GM23338 (cell line): ENCODE results near the gene FGF1. TPM values are rescaled to one million over a fixed set of nuclear protein-coding genes. Genes with fewer than 3 reads are reported as not detected.
A peak's percentile ranks its signal among the peaks of the same experiment; 100 is the strongest.

Experiments
- ATAC-seq: fragments of 200-7000 bp; cut with Tn5 transposase; 3 replicates; pipeline ENCODE4 v1.9.1; 2020
- DNase-seq: peaks from one replicate; pipeline ENCODE4 v3.0.0-alpha.2; 2015; ENCODE audit warnings: low spot score
- H2AFZ ChIP-seq: fragments of 200-600 bp; sonication (generic); 2 replicates; pipeline ENCODE4 v1.8.0; 2016; ENCODE audit warnings: antibody characterized with exemption, mild to moderate bottlenecking, moderate library complexity
- H3F3A ChIP-seq: fragments of 200-600 bp; sonication (generic); replicated peaks from 2 replicates; pipeline ENCODE4 v1.8.0; 2017; ENCODE audit warnings: antibody characterized with exemption, mixed run types, low read depth
- H3K27ac ChIP-seq: fragments of 200-600 bp; sonication (generic); 2 replicates; pipeline ENCODE4 v1.6.1; 2016; ENCODE audit warnings: low read depth
- H3K27me3 ChIP-seq: fragments of 200-600 bp; sonication (generic); 2 replicates; pipeline ENCODE4 v1.8.0; 2016; ENCODE audit warnings: mild to moderate bottlenecking, mixed run types, moderate library complexity; ENCODE audit not compliant: insufficient read depth
- H3K36me3 ChIP-seq: fragments of 200-600 bp; sonication (generic); 2 replicates; pipeline ENCODE4 v1.8.0; 2016; ENCODE audit warnings: mild to moderate bottlenecking; ENCODE audit not compliant: insufficient read depth
- H3K4me1 ChIP-seq: fragments of 200-600 bp; sonication (generic); 2 replicates; pipeline ENCODE4 v1.8.0; 2016; ENCODE audit warnings: mild to moderate bottlenecking, moderate library complexity; ENCODE audit not compliant: insufficient read depth
- H3K4me2 ChIP-seq: fragments of 200-600 bp; sonication (generic); 2 replicates; pipeline ENCODE4 v1.7.1; 2017; ENCODE audit warnings: mixed run types
- H3K4me3 ChIP-seq: fragments of 200-600 bp; sonication (generic); 2 replicates; pipeline ENCODE4 v1.6.1; 2016; ENCODE audit warnings: mixed run types
- H3K79me2 ChIP-seq: fragments of 200-600 bp; sonication (generic); replicated peaks from 2 replicates; pipeline ENCODE4 v1.8.0; 2017; ENCODE audit warnings: mild to moderate bottlenecking; ENCODE audit not compliant: insufficient read depth
- H3K9me2 ChIP-seq: fragments of 200-600 bp; sonication (generic); 2 replicates; pipeline ENCODE4 v1.8.0; 2017; ENCODE audit not compliant: insufficient read depth
- H4K20me1 ChIP-seq: fragments of 200-600 bp; sonication (generic); replicated peaks from 2 replicates; pipeline ENCODE4 v1.8.0; 2017; ENCODE audit warnings: mild to moderate bottlenecking; ENCODE audit not compliant: insufficient read depth
- H3K27ac Mint-ChIP-seq: 2 replicates; pipeline ENCODE4 v1.8.0; 2020; ENCODE audit warnings: inconsistent platforms, mild to moderate bottlenecking, moderate library complexity, mixed read lengths
- H3K27me3 Mint-ChIP-seq: 3 replicates; pipeline ENCODE4 v1.8.0; 2022; ENCODE audit warnings: low read depth, mild to moderate bottlenecking, moderate library complexity, mixed read lengths, inconsistent platforms; ENCODE audit not compliant: insufficient read depth, poor library complexity
- H3K36me3 Mint-ChIP-seq: 3 replicates; pipeline ENCODE4 v1.8.0; 2021; ENCODE audit warnings: low read depth, mild to moderate bottlenecking, inconsistent platforms, moderate library complexity, mixed read lengths
- H3K4me1 Mint-ChIP-seq: 3 replicates; pipeline ENCODE4 v1.8.0; 2020; ENCODE audit warnings: mild to moderate bottlenecking, inconsistent platforms, mixed read lengths
- H3K4me3 Mint-ChIP-seq: 3 replicates; pipeline ENCODE4 v1.8.0; 2021; ENCODE audit warnings: moderate library complexity, mild to moderate bottlenecking, inconsistent platforms, mixed read lengths
- H3K9me3 Mint-ChIP-seq: 3 replicates; pipeline ENCODE4 v1.8.0; 2020; ENCODE audit warnings: moderate library complexity, mild to moderate bottlenecking, inconsistent platforms, mixed read lengths
- CTCF ChIP-seq, 2 experiments: fragments of 200-600 bp in 1 of 2; sonication (generic) in 1 of 2; conservative IDR thresholded peaks; 2 replicates each; pipeline versions ENCODE4 v1.5.1 to v1.6.1; 2016 to 2017; ENCODE audit warnings: antibody characterized with exemption in 2 of 2, low read depth in 2 of 2, mild to moderate bottlenecking in 2 of 2, moderate library complexity in 1 of 2
- JUNB ChIP-seq: IDR thresholded peaks from one replicate; pipeline ENCODE4 v1.6.1; 2016; ENCODE audit warnings: antibody characterized with exemption; ENCODE audit not compliant: unreplicated experiment
- POLR2AphosphoS5 ChIP-seq: IDR thresholded peaks from 2 replicates; pipeline ENCODE4 v1.6.1; 2016; ENCODE audit warnings: antibody characterized with exemption, low read depth
- STAT1 ChIP-seq: IDR thresholded peaks from one replicate; pipeline ENCODE4 v1.6.1; 2016; ENCODE audit warnings: antibody characterized with exemption; ENCODE audit not compliant: unreplicated experiment
- ZNF114 ChIP-seq: fragments of 250-450 bp; sonication (Bioruptor Pico); IDR thresholded peaks from 2 replicates; pipeline ENCODE4 v1.5.0; 2020; ENCODE audit warnings: mild to moderate bottlenecking, moderate library complexity
- polyA plus RNA-seq: library from polyadenylated mRNA; unstranded; fragments of >200 nt; fragmentation: Nextera tagmentation; extraction: Ambion mirVana; gene quantifications from 2 replicates; pipeline ENCODE4 v1.2.1, GENCODE V29; 2016
- total RNA-seq: library from RNA; depleted of rRNA; stranded (reverse); fragments of >200 nt; shearing (Covaris generic); gene quantifications from 2 replicates; pipeline ENCODE4 v1.2.3, GENCODE V29; 2014

FGF1 gene
- total and polyA plus RNA-seq, 2 experiments from 2014 or later: 0.21 to 0.34 TPM

- ATAC-seq (no peak), DNase-seq (no peak)
- Histone ChIP-seq H3K4me1 (0 out of 2 replicates have a peak, but pooled peaks cover 10% of the 10 kb centered on the region), H3K4me3 (no peak overlapping the region), H3K4me2 (no peak overlapping the region), H2AFZ (no peak overlapping the region), H3K9me2 (0 out of 2 replicates have a peak, but pooled peaks cover 3% of the 10 kb centered on the region), H3K79me2 (no peaks in the 10 kb centered on the region), H3K27ac (no peak overlapping the region), H3K27me3 (no peaks in the 10 kb centered on the region), H3K36me3 (no peaks in the 10 kb centered on the region), H4K20me1 (no peaks in the 10 kb centered on the region), H3F3A (no peaks in the 10 kb centered on the region)
- peaks cover 5% of the 10 kb centered on the region for H3K27me3 Mint-ChIP-seq
- H3K36me3 Mint-ChIP-seq: no peaks in the 10 kb centered on the region
- H3K9me3 Mint-ChIP-seq: no peaks in the 10 kb centered on the region
- no peak overlapping the region for H3K4me3 Mint-ChIP-seq
- H3K4me1 Mint-ChIP-seq: peaks cover 14% of the 10 kb centered on the region; the same call in 1 of the 3 replicates
- TF ChIP-seq JUNB (no peak), STAT1 (no peak), CTCF (conservative IDR thresholded peaks at IDR 0.05; ENCODE audit: low read depth in 2 of 2) (no peak), ZNF114 (no peak), POLR2AphosphoS5 (no peak)
- H3K27ac Mint-ChIP-seq: no peak overlapping the region
These were observed 96.2 kb downstream of the FGF1 start for GRCh38 chr5:142589720-142590119.

- TF ChIP-seq CTCF (conservative IDR thresholded peaks at IDR 0.05; ENCODE audit: low read depth in 2 of 2) (peak; percentile 83 to 85), ZNF114 (no peak)
These were observed 98.4 kb downstream of the FGF1 start for GRCh38 chr5:142587354-142587965.

More at GRCh38 chr5:142587354-142587965, 98.4 kb downstream of the FGF1 start:
- Mint-ChIP-seq H3K27me3 (peaks cover 6% of the 10 kb centered on the region), H3K4me3 (no peak overlapping the region), H3K9me3 (no peaks in the 10 kb centered on the region), H3K27ac (no peak overlapping the region), H3K36me3 (no peaks in the 10 kb centered on the region), H3K4me1 (peaks cover 14% of the 10 kb centered on the region; the same call in 1 of the 3 replicates)
- 0 out of 2 replicates have a peak, but pooled peaks cover 10% of the 10 kb centered on the region for H3K4me1 ChIP-seq
- H3K4me3 ChIP-seq: no peak overlapping the region
- H3K36me3 ChIP-seq: no peaks in the 10 kb centered on the region
- no peaks in the 10 kb centered on the region for H3K79me2 ChIP-seq
- ATAC-seq: peak; percentile 62
- H2AFZ ChIP-seq: no peak overlapping the region
- no peaks in the 10 kb centered on the region for H3F3A ChIP-seq
- H3K27me3 ChIP-seq: no peaks in the 10 kb centered on the region
- peak; percentile 93 for DNase-seq
- 0 out of 2 replicates have a peak, but pooled peaks cover 3% of the 10 kb centered on the region for H3K9me2 ChIP-seq
- no peaks in the 10 kb centered on the region for H4K20me1 ChIP-seq
- no peak overlapping the region for H3K4me2 ChIP-seq
- H3K27ac ChIP-seq: no peak overlapping the region
